Inferior parietal cortex (tissue), 1 donor: Measurements from ENCODE around the gene CIITA.
"Not testable (repeated sequence)": the region's sequence is repeated elsewhere in the genome, so short reads cannot be mapped to it uniquely, and the experiment has no call there.

Experiments used
- DNase-seq: peaks from one replicate; pipeline ENCODE4 v3.0.0-alpha.2; 2016; ENCODE audit errors: extremely low spot score

CIITA gene

DNA sequence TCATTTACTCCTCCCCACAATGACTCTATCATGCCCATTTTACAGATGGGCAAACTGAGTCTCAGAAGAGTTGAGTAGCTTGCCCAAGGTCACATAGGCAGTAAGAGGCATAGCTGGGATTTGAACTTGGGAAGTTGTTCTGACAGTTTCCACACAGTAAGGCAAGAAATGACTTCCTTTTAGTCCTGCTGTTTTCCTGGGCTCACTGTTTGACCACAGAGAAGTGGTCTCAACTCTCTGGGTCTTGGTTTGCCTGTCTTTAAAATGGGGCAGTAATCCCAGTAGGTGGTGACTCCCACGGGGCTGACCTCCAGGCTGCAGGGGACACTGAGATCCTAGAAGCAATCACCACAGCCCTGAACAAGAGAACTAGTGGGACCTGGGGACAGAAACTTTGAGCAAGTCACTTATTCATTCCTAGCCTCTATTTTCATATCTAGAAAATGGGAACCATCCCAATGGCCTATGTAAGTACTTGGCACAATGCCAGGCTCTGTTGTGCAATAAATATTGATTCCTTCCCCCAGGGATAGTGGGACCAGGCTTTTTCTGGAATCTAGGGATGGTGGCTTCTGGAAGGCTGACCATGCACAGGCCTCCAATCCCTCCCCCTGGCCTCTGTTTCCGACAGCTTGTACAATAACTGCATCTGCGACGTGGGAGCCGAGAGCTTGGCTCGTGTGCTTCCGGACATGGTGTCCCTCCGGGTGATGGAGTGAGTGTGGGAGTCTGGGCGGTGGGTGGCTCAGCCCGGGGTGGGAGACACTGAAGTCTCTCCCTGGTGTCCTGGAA, 44.7 kb downstream of the CIITA start:
- no peak for DNase-seq

DNA sequence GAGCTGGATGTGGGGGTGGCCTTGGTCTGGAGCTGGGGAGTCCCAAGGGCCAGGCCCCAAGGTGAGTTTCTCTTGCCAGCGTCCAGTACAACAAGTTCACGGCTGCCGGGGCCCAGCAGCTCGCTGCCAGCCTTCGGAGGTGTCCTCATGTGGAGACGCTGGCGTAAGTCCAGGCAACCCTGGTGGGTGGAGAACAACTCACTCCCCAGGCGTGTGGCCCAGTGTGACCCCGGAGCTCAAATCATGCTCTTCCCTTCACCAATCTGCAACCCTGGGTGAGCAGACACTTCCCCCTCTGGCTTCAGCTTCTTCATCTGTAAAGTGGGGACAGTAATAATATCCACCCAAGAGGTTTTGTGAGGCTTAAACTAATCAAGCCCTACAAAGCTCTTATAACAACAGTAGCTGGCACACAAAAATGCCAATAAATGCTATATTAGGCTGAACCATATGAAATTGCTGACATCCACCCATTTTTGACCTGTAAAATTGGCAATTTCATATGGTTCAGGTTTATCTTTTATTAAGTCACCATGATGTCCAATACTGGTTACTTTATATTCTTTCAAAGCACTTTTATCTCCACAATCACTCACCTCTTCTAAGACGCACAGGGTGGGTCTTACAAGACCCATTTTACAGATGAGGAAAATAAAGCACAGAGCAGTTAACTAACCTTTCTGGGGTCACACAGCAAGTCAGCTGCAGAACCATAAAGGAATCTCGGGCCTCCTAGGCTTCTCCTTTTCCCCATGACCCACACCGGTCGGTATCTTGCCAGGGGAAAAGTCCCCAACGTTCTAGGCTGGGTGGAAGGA, 45.5 kb downstream of the CIITA start:
- DNase-seq: no peak

DNA sequence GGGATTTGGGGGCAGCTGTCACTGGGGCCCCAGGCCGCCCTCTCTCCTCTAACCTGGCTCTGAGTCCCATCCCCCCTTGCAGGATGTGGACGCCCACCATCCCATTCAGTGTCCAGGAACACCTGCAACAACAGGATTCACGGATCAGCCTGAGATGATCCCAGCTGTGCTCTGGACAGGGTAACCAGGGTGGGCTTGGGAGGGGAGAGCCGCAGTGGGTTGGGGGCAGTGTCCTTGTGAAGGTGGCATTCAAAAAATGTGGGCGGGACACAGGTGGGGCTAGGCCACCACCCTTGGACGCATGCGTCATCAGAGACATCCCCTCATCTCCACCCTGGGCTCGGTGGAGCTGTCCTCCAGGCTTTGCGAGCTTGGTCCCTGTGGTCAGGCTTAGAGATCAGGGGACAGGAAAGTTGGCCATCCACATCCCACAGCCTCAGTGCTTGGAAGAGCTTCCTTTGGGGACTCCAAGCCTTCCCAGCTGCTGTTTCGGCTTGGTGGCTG, 46.2 kb downstream of the CIITA start:
- no peak for DNase-seq

DNA sequence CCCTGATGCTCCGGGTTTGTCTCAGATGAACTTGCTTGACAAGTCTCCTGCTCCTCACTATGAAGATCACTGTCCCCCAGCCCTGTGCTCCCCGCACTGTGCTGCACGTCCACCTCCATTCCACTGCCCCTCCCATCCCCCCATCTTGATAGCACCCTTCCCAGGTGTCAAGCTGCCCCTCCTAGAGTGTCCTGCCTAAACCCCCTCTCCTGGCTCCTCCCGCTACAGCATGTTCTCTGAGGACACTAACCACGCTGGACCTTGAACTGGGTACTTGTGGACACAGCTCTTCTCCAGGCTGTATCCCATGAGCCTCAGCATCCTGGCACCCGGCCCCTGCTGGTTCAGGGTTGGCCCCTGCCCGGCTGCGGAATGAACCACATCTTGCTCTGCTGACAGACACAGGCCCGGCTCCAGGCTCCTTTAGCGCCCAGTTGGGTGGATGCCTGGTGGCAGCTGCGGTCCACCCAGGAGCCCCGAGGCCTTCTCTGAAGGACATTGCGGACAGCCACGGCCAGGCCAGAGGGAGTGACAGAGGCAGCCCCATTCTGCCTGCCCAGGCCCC, 46.7 kb downstream of the CIITA start:
- no peak for DNase-seq

DNA sequence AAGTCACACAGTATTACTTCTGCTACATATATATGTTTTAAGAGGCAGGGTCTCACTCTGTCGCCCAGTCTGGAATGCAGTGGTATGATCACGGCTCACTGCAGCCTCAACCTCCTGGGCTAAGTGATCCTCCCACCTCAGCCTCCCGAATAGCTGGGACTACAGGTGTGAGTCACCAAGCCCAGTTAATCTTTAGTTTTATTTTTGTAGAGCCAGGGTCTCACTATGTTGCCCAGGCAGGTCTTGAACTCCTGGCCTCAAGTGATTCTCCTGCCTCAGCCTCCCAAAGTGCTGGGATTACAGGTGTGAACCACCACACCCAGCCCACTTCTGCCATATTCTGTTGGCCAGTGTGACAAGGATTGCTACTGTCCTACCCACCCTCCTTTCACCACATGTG, 48.3 kb downstream of the CIITA start:
- DNase-seq: not testable (repeated sequence)

DNA sequence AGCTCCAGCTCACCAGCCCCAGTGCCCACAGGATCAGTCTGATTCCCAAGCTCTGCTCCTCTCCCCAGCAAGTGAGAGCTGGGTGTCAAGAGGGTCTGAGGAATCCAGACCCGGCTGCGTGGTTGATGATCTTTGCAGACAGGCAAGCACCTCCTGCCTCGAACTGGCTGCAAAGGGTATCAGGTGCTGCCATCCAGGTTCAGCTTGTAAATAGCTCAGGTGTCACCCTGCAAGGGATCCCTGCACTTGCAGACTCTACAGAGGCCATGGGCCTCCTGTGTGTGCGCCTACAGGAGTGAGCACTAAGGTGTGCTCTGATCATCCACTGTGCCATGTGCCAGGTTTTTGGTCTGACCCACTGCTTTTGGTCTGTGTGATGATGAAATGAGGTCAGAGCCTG, 49.1 kb downstream of the CIITA start:
- DNase-seq: no peak

DNA sequence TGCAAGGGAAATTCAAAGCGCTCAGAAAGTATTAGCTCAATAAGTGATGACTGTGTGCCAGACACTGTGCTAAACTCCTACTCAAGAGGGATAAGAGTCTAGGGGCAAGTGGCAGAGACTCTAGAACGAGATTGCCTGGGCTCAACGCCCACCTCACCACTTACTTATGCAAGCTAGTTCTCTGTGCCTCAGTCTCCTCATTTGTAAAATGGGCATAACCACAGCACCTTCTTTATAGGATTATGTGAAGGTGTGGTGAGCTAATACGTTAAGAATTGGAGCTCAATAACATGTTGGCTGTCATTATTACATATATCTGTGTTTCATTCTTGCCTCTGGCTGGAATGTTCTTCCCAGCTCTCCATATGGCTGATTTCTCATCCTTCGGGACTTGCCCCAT, 49.9 kb downstream of the CIITA start:
- no peak for DNase-seq

DNA sequence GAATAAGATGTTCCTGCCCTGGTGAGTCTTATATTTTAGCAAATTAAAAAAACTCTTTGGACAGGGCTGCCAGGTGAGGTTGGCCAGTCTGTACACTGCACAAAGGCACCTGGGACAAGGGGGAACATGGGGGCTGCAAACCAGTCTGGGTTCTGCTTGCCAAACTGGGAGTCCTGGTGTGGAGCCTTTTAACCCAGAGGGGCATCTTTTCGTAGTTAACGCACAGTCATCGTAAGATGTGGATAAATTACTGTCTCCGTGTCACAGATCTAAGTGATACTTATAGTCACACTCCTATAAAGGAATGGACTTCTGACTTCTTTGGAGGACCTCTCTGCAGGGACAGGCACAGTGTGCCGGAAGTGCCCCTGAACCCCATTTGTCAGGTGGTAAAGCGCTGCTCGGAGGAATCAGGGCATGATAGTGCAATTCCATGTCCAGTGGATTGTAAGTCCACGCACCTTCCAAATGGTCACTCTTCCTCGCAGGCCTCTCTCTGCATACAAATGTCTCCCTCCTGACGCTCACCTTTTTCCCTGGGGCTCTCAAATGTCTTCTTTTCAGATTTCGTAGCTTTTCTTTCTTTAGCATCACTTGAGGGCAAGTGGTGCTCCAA, 50.6 kb downstream of the CIITA start:
- DNase-seq: no peak

DNA sequence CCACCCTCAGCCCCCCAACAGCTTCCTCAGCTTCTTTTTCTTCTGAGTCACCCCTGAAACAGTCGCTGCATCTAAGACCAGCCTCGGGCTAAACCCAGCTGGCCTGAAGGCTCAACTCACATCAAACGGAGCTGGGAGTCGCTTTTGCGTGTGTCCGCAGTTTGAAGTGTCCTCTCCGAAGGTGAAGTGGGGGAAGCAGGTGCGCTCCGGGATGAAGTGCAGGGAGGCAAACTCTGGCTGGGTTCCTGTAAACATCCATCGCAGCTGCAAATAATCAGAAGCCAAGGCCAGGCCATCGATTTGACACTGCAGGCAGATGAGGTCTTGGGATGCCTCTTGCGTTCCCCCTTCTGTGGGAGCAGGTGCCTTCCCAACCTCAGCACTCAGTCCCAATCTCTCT, 52.1 kb downstream of the CIITA start:
- not testable (repeated sequence) for DNase-seq

DNA sequence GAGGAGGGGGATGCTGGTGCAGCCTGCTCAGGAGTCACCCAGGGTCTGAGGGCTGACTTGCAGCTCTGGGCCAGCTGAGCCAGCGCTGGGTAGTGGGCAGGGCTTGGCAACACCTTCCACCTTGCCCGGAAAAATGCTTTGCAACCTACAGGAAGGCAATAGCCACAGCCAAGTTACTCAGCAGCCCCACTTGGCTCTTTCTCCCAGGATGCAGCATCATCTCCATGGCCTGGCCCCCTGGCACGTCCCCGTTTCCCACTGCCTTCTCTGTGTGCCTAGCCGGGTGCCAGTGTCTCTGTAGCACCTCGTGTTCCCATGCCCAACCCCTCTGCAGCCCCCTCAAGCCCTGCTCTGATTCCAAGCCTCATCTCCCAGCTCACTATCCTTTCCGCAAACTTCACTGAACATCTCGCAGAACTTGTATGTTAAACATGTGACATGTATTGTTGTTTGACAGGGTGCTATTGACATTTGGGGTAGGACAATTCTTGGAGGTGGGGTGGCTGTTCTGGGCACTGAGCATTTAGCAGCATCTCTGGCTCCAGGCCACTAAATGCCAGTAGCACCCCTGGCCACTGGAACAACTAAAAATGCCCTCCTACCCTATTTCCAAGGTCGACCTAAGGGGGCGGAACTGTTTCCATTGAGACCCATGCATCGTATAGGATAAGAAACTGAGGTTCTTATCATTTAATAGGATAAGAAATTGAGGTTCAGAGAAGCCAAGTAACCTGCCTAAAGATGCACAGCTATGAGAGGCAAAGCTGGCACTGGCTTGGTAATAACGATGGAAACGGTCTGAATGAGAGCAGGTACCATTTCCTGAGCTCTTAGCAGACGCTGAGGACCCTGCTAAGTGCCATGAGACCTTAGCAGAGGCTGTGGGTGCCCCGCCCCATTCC, 53.1 kb downstream of the CIITA start:
- no peak for DNase-seq

DNA sequence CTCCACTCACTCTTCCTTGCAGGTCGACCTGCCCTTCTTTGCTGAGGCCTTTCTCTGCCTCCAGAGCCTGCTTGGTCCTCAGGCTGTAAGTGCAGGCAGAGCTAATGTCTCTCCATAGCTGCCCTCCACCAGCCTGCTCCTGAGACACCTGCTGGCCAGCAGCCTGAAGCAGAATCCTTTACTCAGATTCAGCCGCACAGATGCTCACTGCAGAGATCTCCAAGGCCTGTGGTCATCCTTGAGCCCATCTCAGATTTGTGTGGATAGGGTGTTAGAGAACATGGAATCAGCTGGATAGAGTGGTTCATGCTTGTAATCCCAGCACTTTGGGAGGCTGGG, 53.7 kb downstream of the CIITA start:
- no peak for DNase-seq

DNA sequence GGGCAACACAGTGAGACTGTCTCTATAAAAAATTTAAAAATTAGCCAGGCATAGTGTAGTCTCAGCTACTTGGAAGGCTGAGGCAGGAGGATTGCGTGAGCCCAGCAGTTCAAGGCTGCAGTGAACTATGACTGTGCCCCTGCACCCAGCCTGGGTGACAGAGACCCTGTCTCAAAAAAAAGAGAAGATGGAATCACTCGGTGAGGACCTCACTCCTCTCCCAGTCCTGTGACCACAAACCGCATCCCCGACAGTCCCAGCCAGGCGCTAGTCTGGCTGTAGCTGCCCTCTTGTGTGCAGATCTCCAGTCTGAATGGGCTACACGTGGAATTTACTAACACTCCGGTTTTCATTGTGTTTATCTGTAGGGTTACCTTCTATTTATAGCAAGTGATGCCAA, 54.1 kb downstream of the CIITA start:
- DNase-seq: no peak

DNA sequence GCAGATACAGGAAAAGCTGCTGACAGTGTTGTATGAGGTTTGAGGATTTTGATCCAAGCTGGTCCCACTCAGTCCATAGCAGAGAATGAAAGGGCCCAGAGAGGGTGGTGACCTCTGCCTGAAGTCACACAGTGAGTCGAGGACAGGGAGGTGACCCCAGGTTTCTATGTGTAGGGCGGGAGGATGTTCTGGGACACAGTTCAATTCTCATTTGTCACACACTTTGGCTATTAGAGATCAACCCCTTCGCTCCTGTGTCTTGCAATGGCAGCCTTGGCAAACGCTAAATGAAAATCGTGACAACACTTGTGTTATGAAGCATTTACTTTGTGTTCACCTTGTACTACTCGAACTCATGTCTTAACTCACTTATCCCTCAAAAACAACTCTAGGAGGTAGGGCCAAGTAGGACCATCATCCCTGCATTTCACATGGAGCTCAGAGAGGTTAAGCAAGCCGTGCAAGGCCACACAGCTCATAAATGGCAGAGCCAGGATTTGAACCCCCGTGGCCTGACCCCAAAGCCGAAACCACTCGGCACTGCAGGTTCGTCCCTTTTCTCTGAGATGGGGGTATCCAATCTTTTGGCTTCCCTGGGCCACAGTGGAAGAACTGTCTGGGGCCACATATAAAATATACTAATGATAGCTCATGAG, 55.1 kb downstream of the CIITA start:
- DNase-seq: no peak

DNA sequence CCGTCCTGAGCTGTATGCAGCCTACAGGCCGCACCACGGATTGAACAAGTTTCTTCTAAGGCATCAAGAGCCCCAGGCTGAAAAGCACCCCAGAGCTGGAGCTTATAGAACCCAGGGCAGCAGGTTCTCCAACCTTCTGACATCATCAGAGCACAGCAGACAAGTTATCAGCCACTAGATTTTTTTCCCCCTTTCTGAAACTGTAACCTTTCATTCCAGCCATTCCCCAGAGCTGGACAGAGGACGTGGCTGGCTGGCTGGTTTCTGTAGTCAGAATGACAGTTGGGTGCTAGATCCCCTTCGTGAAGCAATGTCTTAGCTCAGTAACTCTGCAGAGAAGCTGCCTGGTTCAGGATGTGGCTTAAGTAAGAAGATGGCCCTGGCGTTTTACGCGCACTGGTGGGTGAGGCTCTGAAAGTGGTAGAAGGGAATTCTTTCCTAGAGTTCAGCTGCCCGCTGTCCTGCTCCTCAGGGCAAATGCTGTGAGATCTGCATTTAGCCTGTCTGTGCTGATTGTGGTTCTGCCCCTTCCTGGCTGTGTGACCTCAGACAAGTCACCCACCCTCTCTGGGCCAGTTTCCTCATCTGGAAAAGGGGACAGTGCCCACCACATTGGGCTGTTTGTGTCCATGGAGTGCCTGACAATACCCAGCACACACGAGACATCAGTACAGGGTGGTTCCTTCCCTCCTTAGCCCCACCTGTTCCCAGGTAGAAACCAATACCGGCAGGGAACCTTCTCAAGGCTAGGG, 56.1 kb downstream of the CIITA start:
- DNase-seq: no peak

DNA sequence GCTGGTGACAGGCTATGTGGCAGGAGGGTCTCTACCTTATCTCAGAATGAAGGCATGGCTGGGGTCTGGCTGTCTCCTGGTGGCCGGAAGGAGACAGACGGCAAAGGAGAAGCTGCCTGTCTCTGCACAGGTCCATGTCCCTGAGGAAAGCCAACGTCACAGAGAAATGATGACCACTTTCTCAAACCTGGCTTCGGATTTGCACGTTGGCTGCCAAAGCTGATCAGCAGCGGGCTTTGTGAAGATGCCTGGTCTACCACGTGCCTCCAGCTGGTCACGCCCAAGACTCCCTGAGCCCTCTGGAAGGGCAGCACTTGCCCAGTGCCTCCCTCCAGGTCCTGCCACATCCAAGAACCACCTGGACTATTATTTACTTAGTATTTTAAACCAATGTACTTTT, 56.9 kb downstream of the CIITA start:
- DNase-seq: no peak

DNA sequence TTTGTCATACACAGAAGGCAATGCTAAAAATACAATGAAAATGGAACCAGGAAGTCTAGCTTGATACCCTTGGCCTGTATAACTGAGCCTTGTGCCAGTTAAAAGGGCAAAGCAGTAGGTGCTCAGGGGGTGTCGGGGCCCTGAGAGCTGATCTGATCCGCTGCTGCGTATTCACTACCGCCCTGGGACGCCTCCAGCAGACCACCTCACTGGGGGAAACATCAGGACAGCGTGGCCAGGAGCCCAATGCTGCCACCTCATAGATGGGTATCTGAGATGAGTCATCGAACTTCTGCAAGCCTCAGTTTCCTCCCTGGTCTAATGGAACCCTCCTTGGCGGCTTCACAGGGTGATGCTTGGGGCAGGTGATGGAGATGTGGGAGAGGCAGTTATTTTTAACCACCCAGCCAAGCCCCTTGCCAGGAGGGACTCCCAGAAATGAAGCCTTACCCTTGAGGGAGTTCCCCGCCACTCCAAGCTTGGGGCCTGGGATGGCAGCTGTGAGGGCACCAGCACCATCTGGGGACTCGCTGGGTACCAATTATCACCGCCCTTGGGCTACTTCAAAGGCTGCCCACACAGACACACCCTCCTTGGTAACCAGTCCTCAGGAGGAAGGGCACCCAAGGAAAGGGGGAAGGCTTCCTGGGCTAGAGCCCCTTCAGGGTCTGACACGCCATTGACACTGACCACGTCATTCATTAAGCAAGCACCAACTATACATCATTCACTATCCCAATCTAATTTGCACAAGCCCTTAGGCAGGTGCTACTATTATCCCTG, 57.5 kb downstream of the CIITA start:
- DNase-seq: no peak

DNA sequence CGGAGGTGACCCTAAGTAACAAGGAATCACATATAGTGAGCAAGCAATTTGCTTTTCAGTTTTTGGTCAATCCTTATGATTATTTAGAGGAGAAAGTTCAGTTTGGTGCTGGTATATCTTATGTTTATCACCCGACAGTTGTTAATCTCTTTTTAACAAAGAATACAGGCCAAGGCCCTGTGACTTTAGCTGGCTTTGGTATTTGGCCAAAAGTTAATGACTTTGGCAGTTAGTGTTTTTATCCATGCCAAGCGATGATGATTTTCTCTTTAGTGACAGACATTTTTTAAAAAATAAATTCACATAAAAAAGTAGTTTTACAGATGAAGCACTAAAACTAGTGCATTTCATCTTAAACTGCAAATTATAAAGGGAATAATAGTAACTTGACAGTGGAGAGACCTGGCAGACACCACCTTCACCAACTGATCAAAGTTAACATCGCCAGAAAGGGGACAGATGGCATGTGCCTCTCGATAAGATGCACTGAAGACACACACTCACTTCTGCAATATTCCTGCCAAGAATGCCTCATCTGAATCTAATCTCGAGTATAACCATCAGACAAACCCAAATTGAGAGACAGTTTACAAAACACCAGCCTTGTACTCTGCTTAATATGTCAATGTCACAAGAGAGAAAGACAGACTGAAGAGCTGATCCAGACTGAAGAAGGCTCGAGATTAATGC, 58.4 kb downstream of the CIITA start:
- no peak for DNase-seq

DNA sequence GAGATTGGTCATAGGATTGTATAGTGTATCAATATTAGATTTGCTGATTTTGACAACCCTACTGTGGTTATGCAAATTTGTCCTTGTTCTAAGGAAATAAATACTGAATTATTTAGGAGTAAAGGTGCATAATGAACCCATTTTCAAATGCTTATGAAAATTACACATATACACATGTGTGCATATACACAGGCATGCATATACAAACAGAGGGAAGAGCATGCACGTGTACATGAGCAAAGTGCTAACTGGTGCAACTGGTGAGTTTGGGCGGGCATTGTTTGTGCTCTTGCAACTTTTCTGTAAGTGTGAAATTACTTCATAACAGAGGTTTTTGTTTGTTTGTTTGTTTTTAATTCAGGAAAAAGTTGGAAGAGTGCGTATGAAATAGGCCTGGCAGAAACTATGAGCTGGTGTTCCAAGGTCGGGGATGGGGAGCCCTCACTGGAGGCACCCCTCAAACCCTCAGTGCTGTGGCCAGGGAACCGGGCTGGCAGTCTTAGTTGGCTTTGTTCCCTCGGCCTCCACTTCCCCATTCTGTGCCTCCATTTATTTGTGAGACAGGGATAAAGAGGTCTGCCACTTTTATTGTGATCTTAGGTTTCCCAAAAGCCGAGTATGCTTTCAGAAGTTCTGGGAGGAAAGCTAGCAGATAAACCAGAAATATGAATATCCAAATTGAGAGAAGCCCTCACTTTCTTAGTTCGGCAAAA, 59.4 kb downstream of the CIITA start:
- no peak for DNase-seq
